Right lobe of liver (tissue), 4 donors: ENCODE measurements around the gene PADI2.

Experiments
- POLR2A ChIP-seq: fragments of 450-650 bp; IDR thresholded peaks from one replicate; pipeline ENCODE4 v1.6.1; 2017; ENCODE audit warnings: antibody characterized with exemption, mild to moderate bottlenecking
- TF ChIP-seq, protein P1 (sequence below), 4 donors: fragments of 200-600 bp in 3 of 4; fragments of 450-650 bp in 1 of 4; IDR thresholded peaks; one replicate each; pipeline versions ENCODE4 v1.5.1 to v1.8.0; 2016 to 2022; ENCODE audit warnings: antibody characterized with exemption in 4 of 4, mild to moderate bottlenecking in 2 of 4
- donor health status: DM: no; HTN: no; CAD: no.
- donor health status: DM: no; HTN: no; CAD: no.
- donor health status: DM: no; HTN: yes; CAD: no.

DNA sequence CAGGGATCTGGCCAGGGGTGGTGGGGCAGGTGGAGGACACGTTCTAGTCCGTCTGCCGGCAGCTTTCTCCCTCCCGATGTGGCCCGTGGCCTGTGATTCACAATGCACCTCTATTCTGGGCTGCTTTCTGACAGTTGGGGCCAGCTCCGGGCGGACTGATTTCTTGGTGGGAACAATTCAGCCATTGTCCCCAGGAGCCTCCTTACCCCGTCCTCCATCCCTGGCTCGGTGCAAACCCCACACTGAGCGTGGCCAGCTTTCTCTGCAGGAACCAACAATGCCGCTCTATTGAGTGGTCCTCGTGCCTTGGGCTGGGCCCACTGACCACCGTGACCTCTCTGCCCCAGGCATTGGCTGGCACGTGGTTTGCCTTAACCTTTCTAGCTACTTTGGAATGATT is 29.7 kb downstream of the PADI2 start:
- TF ChIP-seq, protein P1, sequence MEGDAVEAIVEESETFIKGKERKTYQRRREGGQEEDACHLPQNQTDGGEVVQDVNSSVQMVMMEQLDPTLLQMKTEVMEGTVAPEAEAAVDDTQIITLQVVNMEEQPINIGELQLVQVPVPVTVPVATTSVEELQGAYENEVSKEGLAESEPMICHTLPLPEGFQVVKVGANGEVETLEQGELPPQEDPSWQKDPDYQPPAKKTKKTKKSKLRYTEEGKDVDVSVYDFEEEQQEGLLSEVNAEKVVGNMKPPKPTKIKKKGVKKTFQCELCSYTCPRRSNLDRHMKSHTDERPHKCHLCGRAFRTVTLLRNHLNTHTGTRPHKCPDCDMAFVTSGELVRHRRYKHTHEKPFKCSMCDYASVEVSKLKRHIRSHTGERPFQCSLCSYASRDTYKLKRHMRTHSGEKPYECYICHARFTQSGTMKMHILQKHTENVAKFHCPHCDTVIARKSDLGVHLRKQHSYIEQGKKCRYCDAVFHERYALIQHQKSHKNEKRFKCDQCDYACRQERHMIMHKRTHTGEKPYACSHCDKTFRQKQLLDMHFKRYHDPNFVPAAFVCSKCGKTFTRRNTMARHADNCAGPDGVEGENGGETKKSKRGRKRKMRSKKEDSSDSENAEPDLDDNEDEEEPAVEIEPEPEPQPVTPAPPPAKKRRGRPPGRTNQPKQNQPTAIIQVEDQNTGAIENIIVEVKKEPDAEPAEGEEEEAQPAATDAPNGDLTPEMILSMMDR (IDR thresholded peaks at IDR 0.05) = no peak
- TF ChIP-seq POLR2A = no peak
